Lower leg skin (tissue), 3 donors: ENCODE results near the gene PAX1.

Experiments used
- CTCF ChIP-seq, 3 donors: fragments of 450-650 bp; IDR thresholded peaks; one replicate each; pipeline ENCODE4 v1.5.1; 2016; ENCODE audit warnings: antibody characterized with exemption in 3 of 3, mild to moderate bottlenecking in 3 of 3, moderate library complexity in 2 of 3
- POLR2A ChIP-seq, 2 donors: fragments of 450-650 bp; IDR thresholded peaks; one replicate each; pipeline ENCODE4 v1.6.1; 2016 to 2017; ENCODE audit warnings: antibody characterized with exemption in 2 of 2, mild to moderate bottlenecking in 1 of 2, moderate library complexity in 1 of 2

GRCh38 chr20:21706261-21707195 is 1.1 kb downstream of the PAX1 start:
- no peak for TF ChIP-seq POLR2A (IDR thresholded peaks at IDR 0.05)
- no peak for TF ChIP-seq CTCF (IDR thresholded peaks at IDR 0.05)
